ENCODE results near the gene C10orf120.

GRCh38 chr10:122672655-122673054 is 27.0 kb downstream of the C10orf120 start:
- no peak for TF ChIP-seq CTCF (IDR thresholded peaks at IDR 0.05)
- no peak for TF ChIP-seq POLR2A (IDR thresholded peaks at IDR 0.05)

All from Peyer's patch (tissue), 4 donors.